Measurements from ENCODE around the gene ZFHX2. TPM values are rescaled to one million over a fixed set of nuclear protein-coding genes. Genes with fewer than 3 reads are reported as not detected.

ZFHX2 gene
- under 1 TPM; under 0.01 TPM for total RNA-seq

GRCh38 chr14:23551266-23552028, at the start of gene ZFHX2:
Gene ZFHX2, minus strand, starts transcription at chr14:23551765. Its CDS starts 16,440 bp downstream, at chr14:23535325.

GRCh38 chr14:23578560-23579310, 27.2 kb upstream of the ZFHX2 start, which contains the start of gene JPH4:
Gene JPH4, minus strand, starts transcription at chr14:23578790. Its CDS starts 1,337 bp downstream, at chr14:23577453.

GRCh38 chr14:23567186-23568020, 15.8 kb upstream of the ZFHX2 start, which contains the start of gene AP1G2:
Gene AP1G2, minus strand, starts transcription at chr14:23567791. Its CDS starts 477 bp downstream, at chr14:23567314.

GRCh38 chr14:23555882-23556699, 4.5 kb upstream of the ZFHX2 start, which contains the start of gene THTPA:
Gene THTPA, plus strand, starts transcription at chr14:23556271. Its CDS starts 487 bp downstream, at chr14:23556758.

Other genes starting within 250 kb of the ZFHX2 start
- 1 to 10 TPM; 2.7 to 3.8 TPM for gene PPP1R3E, start 248.9 kb downstream of the ZFHX2 start, total RNA-seq
- 10 to 100 TPM; 13.1 to 22.0 TPM for gene BCL2L2, start 244.9 kb downstream of the ZFHX2 start, total RNA-seq
- 10 to 100 TPM; 33.0 to 54.3 TPM for gene PABPN1, start 230.3 kb downstream of the ZFHX2 start, total RNA-seq
- 1 to 10 TPM; 2.4 to 3.3 TPM for gene SLC22A17, start 198.9 kb downstream of the ZFHX2 start, total RNA-seq
- 1 to 10 TPM; 1.3 to 2.1 TPM for gene EFS, start 186.6 kb downstream of the ZFHX2 start, total RNA-seq
- not detected for gene IL25, start 179.0 kb downstream of the ZFHX2 start, total RNA-seq
- under 1 TPM; 0.67 to 0.69 TPM for gene CMTM5, start 174.7 kb downstream of the ZFHX2 start, total RNA-seq
- gene MYH6, start 143.5 kb downstream of the ZFHX2 start, total RNA-seq, result not detected
- not detected for gene MYH7, start 116.1 kb downstream of the ZFHX2 start, total RNA-seq
- gene NGDN, start 82.1 kb downstream of the ZFHX2 start, total RNA-seq, result 10 to 100 TPM; 31.7 to 54.6 TPM
- gene THTPA, start 4.5 kb upstream of the ZFHX2 start, total RNA-seq, result 10 to 100 TPM; 20.3 to 31.7 TPM
- gene AP1G2, start 16.0 kb upstream of the ZFHX2 start, total RNA-seq, result 10 to 100 TPM; 23.1 to 27.0 TPM
- gene JPH4, start 27.0 kb upstream of the ZFHX2 start, total RNA-seq, result under 1 TPM in 1 of 2 donors, not detected in 1; 0.33 TPM
- under 1 TPM; 0.33 to 0.34 TPM for gene DHRS2, start 84.6 kb upstream of the ZFHX2 start, total RNA-seq

Data from melanocyte of skin (primary cell).